UCSD-AML1 (cell line): Measurements from ENCODE around the gene NRGN.

Experiments used
- DNase-seq: peaks from one replicate; lab custom pipeline; 2025; ENCODE audit not compliant: unreplicated experiment; lab: John Stamatoyannopoulos, UW

Gene NRGN

GRCh38 chr11:124779568-124779967, 39.8 kb downstream of the NRGN start:
- DNase-seq = no peak

GRCh38 chr11:124783002-124783401, 43.3 kb downstream of the NRGN start:
- no peak for DNase-seq

- DNase-seq = no peak
Observed at GRCh38 chr11:124784051-124784450, 44.3 kb downstream of the NRGN start.

GRCh38 chr11:124788521-124788920, 48.8 kb downstream of the NRGN start:
- DNase-seq = no peak

GRCh38 chr11:124791626-124792341, 52.0 kb downstream of the NRGN start:
- no peak for DNase-seq

- DNase-seq = no peak
Observed at GRCh38 chr11:124793466-124794278, 53.9 kb downstream of the NRGN start.

GRCh38 chr11:124796312-124796711, 56.6 kb downstream of the NRGN start:
- DNase-seq = no peak
